NOMO-1 treated with DMSO at 0.1 percent for 48 hours (cell line): ENCODE data around the gene STK38L.

Experiments
- DNase-seq: peaks from one replicate; lab custom pipeline; 2025; ENCODE audit not compliant: unreplicated experiment; lab: John Stamatoyannopoulos, UW

STK38L gene

GRCh38 chr12:27243804-27244688 is at the start of gene STK38L:
Gene STK38L (plus strand): TSS chr12:27244286. CDS start chr12:27297721, 53,435 bp downstream.
- DNase-seq: peak; percentile 97

DNA sequence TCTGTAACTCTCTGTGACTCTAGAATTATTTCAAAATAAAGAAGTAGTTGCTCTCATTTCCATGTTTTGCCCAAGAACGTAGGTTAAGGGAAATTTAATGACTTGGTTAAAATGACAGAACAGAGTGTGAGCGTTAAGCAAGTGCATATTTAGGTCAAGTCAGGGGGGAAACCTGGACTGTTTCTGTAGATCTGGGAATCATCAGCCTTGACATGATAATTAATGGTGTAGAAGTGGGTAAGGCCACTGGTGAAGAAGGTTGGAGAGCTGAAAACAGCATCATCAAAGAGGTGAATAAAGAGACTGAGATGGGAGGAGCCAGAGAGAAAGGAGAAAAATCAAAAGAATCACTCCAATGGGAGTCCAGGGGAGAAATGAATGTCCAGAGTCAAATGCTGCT is 49.4 kb upstream of the STK38L start:
- DNase-seq: no peak

GRCh38 chr12:27198036-27198435 is 46.0 kb upstream of the STK38L start:
- DNase-seq: no peak

- DNase-seq: no peak
Measured at GRCh38 chr12:27199638-27200300, 44.3 kb upstream of the STK38L start.

- DNase-seq: no peak
Measured at GRCh38 chr12:27201169-27201568, 42.9 kb upstream of the STK38L start.

DNA sequence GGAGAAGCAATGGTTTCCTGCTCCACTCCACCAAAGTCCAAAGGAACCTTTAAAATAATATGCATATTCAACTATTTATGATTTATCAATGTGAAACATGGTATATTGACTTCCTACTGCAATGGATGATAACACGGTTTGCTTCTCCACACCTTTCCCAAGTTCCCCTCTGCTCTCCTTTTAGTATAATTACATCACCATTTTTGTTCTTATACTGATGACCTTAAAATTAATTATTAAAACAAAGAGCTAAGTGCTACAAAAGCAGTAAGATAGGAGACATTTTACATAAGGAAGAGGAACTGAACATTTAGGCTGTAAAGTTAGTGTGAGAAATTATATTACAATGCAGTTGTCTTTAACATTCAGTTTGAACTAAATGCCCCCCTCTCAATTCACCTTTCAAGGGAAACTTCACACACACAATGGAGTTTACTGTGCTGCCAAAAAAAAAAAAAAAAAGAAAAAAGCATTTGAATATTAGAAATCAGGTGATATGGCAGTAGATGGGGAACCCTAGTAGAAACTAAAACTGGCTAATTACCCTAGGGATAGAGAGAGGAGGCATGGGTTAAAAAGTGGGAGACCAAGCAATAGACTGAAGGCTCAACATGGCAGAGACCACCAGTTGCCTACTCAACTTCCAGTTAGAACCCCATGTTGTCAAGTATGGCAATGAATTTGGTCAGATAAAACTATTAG is 37.1 kb upstream of the STK38L start:
- DNase-seq: no peak

DNA sequence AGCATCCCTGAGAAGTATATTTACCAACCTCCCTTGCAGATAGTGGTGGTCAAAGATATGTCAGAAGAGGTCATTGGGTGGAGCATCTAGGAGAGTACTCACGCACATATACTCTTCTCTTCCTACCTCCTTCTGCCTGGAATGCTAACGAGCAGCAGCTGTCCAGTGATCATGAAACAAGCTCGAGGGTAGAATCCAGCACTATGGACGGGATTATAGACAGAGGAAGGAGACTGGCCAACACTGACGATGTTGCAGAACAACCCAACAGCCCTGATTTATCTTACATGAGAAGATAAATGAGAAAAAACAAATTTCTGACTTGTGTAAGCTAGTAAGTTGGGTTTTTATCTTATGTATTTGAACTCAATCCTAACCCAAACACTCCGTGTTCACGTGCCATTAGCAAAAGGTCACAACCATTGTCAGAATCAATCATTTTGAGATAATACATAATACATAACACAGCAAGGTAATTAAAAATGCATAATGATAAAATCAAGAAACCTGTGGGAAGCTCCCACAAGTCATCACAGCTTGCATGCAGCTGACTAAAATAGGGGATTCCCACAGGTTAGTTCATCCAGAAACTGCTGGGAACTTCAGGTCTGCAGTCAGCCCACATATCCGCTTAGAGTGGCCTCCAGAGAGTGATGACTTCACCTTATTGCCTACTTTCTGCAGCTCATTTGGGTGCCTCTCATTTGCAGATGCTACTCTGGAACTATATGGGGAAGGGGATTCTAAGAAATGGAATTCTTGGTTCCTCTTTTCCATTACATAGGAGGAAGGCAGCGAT is 36.3 kb upstream of the STK38L start:
- DNase-seq: no peak

GRCh38 chr12:27208414-27208750 is 35.7 kb upstream of the STK38L start:
- DNase-seq: no peak

- DNase-seq: no peak
Measured at GRCh38 chr12:27209257-27209910, 34.7 kb upstream of the STK38L start.

GRCh38 chr12:27210187-27210586 is 33.9 kb upstream of the STK38L start:
- DNase-seq: no peak

- no peak for DNase-seq
Measured at GRCh38 chr12:27212861-27213260, 31.2 kb upstream of the STK38L start.

DNA sequence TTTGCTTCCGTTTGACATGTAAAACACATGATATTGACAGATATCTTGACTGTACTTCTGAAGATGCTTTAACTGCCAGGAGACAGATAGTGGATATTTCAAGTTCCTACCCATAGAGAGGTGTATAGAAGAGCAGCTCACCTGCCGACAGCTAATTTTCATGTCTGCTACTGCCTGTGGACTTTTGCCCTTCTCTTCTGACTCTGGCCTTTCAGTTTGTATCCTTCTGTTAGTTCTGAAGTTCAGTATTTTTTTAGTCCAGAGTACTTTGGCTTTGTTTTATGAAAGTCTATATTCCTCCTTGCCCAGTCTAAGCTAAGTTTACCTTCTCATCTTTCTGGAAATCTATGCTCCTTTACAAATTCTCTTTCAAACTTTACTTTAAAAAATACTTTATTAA is 30.8 kb upstream of the STK38L start:
- no peak for DNase-seq

- no peak for DNase-seq
Measured at GRCh38 chr12:27213830-27214787, 30.0 kb upstream of the STK38L start.

DNA sequence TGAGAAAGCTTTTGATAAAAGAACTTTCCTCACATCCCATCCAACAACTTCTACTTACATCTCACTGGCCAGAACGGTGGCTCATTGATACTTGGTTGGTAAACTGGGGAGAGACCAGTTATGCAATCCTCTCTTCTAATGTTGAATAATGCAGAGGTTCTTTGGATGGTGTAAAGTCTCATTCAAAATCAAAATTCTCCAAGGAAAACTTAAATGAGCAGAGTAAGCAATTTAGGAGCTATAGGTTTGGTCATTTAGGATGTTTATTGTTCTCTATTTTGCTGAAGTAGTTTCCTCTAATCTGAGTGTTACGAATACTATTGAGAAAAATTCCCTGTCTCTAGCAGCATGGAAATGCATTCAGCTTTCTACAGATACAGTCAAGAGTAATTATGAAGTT is 26.5 kb upstream of the STK38L start:
- no peak for DNase-seq

GRCh38 chr12:27219693-27220054 is 24.4 kb upstream of the STK38L start:
- DNase-seq: no peak

DNA sequence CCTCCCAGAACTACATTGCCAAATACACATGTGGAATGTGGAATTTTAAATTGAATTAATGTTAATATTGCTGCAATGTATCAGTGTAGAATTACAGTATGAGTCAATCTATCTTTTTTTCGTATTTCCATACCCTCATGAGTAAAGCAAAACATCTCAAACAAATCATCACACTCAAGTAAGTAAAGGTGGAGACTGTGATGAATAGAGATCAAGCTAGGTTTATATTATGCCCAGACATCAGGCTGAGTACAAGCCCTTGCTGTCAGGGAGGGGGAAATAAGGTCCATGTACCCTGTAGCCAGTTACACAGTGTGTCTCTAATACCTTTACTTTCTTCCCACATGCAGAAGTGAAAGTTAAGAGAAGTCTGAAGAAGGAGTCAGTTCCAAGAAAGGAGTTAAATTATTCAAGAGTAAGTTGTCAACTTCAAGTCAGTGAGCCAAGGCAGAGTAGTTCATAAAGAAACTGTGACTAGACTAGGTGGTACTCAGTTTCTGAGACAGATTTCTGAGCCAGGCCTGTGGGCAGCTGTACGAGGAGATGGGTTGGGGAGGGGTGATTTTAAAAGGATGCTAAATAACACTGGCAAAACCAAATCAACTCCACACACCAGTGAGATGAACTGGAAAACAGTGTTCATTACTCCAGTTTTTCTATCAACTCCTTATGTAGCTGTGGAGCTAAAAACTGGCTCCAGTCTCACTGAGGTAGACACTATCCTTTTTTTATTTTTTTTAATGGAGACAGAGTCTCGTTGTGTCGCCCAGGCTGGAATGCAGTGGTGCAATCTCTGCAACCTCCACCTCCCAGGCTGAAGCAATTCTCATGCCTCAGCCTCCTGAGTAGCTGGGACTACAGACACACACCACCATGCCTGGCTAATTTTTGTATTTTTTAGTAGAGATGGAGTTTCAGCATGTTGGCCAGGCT is 23.8 kb upstream of the STK38L start:
- peak; percentile 65 for DNase-seq

DNA sequence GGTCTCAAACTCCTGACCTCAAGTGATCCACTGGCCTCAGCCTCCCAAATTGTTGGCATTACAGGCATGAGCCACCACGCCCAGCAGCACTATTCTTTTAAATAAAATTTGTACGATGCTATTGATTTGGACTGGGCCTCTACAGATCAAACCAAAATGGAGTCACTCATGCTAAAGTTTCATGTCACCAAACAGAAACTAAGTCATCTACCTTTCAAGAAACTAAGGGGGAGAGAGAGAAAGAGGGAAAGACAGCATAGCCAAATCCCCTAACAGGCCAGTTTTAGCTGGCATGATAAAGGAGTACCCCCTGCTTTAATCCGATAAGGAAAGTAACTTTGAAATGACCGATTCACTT is 23.1 kb upstream of the STK38L start:
- no peak for DNase-seq

DNA sequence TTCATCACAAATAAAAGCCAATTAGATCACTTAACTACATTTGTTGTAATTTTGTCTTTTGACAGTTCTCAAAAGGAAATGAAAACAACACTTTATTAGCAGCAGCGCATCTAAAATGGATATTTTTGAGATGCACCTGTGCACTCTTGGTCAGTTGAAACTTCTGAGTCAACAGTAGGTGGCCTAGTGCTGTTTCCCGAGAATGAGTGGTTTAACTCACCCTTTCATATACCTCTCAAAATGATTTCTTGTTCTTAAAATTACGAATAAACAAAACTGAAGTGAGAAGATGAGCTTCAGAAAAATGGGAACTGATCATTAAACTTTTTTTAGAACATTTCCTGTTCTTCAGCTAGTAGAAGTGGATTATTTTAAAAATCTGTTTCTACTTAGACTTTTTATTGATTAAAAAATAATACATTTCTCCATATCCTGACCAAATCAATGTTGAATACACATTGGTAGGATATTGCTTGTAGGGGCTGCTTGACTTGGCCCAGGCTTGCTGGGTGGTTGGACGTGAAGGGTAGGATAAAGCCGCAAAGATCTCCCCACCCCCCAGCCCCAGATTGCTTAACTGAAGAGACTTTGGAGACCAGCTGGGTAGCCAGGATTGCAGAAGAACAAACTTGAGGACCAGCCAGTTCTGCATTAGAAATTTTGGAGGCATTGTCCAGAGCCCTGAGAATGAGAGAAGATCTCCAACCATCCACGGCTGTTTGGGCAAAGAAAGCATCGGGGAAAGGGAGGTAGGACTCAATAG is 22.3 kb upstream of the STK38L start:
- DNase-seq: peak; percentile 63
